NT2/D1 (cell line): ENCODE measurements around the gene PNPLA8.

Experiments
- DNase-seq: peaks from one replicate; pipeline ENCODE4 v3.0.0-alpha.2; 2011; ENCODE audit warnings: low read depth, low spot score
- H3K27me3 ChIP-seq: 2 replicates; pipeline ENCODE4 v1.6.0; 2011; ENCODE audit warnings: mild to moderate bottlenecking; ENCODE audit not compliant: insufficient read length, insufficient read depth
- H3K36me3 ChIP-seq: 2 replicates; pipeline ENCODE4 v1.6.1; 2011; ENCODE audit warnings: mild to moderate bottlenecking, low read length, mixed read lengths; ENCODE audit not compliant: insufficient read depth, insufficient read length
- H3K4me1 ChIP-seq: 2 replicates; pipeline ENCODE4 v1.5.1; 2011; ENCODE audit not compliant: insufficient read depth, insufficient read length
- H3K4me3 ChIP-seq: 2 replicates; pipeline ENCODE4 v1.5.1; 2011; ENCODE audit warnings: low read depth; ENCODE audit not compliant: insufficient read length
- H3K9ac ChIP-seq: 2 replicates; pipeline ENCODE4 v1.6.0; 2011; ENCODE audit warnings: low read depth; ENCODE audit not compliant: insufficient read length
- H3K9me3 ChIP-seq: 2 replicates; pipeline ENCODE4 v1.5.1; 2011; ENCODE audit warnings: mild to moderate bottlenecking, low read length; ENCODE audit not compliant: insufficient read depth
- SUZ12 ChIP-seq: IDR thresholded peaks from 2 replicates; pipeline ENCODE4 v1.6.1; 2011; ENCODE audit not compliant: insufficient read length, insufficient read depth; ENCODE audit errors: extremely low read depth
- YY1 ChIP-seq: IDR thresholded peaks from 2 replicates; pipeline ENCODE4 v1.6.1; 2011; ENCODE audit not compliant: insufficient read length, insufficient read depth
- ZNF274 ChIP-seq: IDR thresholded peaks from 2 replicates; pipeline ENCODE4 v1.6.1; 2011; ENCODE audit warnings: mild to moderate bottlenecking, low read depth, low read length

The PNPLA8 gene, protein sequence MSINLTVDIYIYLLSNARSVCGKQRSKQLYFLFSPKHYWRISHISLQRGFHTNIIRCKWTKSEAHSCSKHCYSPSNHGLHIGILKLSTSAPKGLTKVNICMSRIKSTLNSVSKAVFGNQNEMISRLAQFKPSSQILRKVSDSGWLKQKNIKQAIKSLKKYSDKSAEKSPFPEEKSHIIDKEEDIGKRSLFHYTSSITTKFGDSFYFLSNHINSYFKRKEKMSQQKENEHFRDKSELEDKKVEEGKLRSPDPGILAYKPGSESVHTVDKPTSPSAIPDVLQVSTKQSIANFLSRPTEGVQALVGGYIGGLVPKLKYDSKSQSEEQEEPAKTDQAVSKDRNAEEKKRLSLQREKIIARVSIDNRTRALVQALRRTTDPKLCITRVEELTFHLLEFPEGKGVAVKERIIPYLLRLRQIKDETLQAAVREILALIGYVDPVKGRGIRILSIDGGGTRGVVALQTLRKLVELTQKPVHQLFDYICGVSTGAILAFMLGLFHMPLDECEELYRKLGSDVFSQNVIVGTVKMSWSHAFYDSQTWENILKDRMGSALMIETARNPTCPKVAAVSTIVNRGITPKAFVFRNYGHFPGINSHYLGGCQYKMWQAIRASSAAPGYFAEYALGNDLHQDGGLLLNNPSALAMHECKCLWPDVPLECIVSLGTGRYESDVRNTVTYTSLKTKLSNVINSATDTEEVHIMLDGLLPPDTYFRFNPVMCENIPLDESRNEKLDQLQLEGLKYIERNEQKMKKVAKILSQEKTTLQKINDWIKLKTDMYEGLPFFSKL

DNA sequence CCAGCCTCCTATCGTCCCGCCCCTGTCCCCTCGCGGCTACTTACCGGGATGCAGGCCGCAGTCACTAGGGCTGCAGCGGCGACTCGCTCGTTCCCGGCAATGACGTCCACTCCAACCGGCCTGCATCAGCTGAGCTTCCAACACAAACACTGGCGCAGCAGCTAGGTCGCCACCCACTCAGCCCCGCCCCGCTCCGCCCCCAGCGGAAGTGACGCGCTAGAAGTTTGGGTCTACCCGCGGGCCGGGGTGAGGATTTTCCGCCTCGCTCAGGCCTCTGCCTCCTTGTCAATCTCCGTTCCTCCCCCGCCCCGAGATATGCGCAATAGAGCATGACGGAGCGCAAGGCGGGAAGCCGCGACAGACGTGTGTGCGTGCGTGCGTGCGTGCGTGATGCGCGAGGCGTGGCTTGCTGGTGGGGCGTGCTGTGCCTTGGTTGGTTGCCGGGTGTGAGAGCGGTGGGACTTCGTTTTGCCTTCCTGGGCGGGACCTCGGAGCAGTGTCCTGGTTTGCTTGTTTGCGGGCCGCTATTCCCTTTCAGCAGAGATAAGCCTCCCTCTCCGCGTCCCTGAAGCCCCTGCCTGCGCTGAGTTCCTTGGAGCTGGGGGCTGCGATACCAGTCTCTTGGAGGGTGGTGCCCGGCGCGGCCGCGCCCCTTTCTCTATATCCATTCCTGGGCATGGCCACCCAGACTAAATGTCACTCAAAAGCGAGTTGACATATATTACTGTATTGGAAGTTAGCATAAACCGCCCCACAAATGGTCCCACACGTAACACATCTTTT is at the start of gene PNPLA8:
Gene PNPLA8 (minus strand): TSS at position 151 of the 783 bp plus-strand sequence. CDS start 10,644 bp downstream, outside the sequence.
- TF ChIP-seq ZNF274 (no peak), SUZ12 (no peak), YY1 (no peak)
- no peaks in the 10 kb centered on the region for H3K27me3 ChIP-seq
- H3K4me3 ChIP-seq, result peak within 1 kb of the TSS; percentile 78
- H3K4me1 ChIP-seq, result no peaks in the 10 kb centered on the region
- DNase-seq, result peak; percentile 99
- H3K36me3 ChIP-seq, result no peaks in the 10 kb centered on the region
- H3K9ac ChIP-seq, result peak within 1 kb of the TSS; percentile 84
- no peaks in the 10 kb centered on the region for H3K9me3 ChIP-seq

DNA sequence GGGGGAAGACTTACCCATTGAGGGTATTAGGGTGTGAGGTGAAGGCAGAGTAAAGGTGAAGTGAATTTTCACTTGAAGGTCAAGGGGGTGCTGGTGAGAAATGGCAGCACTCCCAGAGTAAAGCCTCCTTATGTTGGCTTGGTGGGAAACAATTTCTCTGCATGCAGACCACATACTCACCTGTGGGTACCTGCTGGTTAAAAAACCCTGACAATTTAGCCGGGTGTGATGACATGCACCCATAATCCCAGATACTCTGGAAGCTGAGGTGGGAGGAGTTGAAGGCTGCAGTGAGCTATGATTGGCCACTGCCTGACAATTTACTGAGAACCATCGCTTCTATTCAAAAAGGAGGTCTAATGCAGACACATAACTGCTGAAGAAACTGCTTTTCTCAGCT is 49.2 kb upstream of the PNPLA8 start:
- TF ChIP-seq SUZ12 (no peak), ZNF274 (no peak)
- Histone ChIP-seq H3K9me3 (peaks cover 15% of the 10 kb centered on the region; the same call in 1 of the 2 replicates), H3K4me1 (no peaks in the 10 kb centered on the region), H3K27me3 (no peaks in the 10 kb centered on the region), H3K4me3 (no peak overlapping the region), H3K9ac (no peak overlapping the region), H3K36me3 (peaks cover 28% of the 10 kb centered on the region)
- DNase-seq, result no peak

DNA sequence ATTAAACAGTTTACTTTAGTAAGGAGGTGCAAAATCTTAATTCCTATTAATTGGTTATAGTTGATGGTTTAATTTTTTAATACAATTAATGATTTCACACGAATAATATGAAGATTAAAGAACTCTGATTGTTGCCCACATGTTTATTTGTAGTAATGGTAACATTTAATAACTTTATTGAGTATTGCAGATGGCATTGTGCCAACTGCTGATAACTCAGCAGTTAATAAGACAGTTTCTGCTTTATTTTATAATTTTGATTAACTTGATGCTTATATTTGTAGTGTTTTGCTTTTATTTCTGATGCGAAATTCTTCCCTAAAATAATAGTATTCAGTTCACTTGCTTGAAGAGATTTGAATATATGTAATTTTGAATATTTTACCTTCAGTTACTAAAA is 46.5 kb upstream of the PNPLA8 start:
- H3K9ac ChIP-seq, result no peak overlapping the region
- no peak overlapping the region for H3K4me3 ChIP-seq
- no peaks in the 10 kb centered on the region for H3K27me3 ChIP-seq
- H3K36me3 ChIP-seq, result peaks cover 28% of the 10 kb centered on the region
- H3K4me1 ChIP-seq, result no peaks in the 10 kb centered on the region
- TF ChIP-seq SUZ12, result no peak
- no peak for TF ChIP-seq YY1
- TF ChIP-seq ZNF274, result no peak
- no peaks in the 10 kb centered on the region for H3K9me3 ChIP-seq
- DNase-seq, result no peak

DNA sequence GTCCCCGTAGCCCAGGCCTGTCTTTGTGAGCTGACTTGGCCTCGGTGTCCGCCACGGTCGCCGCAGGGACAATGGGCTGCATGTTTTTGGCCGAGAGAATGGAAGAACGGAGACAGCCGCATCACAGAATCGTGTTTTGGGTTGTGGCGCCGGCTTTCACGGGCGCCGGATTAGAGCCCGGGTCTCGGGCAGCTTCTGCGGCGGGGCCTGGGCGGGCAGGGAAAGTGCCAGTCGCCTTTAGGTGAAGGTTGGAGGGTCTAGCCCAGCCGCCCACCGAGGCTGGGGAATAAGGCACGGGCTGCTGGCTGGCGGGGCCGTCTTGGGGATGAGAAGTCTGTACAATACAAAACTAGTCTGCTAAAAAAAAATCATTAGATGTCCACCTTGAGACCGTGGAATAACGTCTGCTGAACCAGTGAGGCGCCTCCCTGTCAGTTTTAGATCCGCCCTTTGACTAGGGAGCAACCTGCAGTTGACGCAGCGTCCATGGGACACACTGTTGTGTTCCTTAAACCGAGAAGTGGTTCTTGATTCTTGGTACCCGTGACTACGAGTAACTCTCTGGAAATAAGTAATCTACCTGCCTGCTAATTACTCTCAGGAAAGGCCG is 44.3 kb upstream of the PNPLA8 start:
- Histone ChIP-seq H3K27me3 (no peaks in the 10 kb centered on the region), H3K9me3 (no peaks in the 10 kb centered on the region), H3K4me3 (peak overlapping the region; percentile 91), H3K4me1 (no peaks in the 10 kb centered on the region), H3K36me3 (peaks cover 38% of the 10 kb centered on the region), H3K9ac (peak overlapping the region; percentile 95)
- no peak for DNase-seq
- TF ChIP-seq ZNF274, result no peak

DNA sequence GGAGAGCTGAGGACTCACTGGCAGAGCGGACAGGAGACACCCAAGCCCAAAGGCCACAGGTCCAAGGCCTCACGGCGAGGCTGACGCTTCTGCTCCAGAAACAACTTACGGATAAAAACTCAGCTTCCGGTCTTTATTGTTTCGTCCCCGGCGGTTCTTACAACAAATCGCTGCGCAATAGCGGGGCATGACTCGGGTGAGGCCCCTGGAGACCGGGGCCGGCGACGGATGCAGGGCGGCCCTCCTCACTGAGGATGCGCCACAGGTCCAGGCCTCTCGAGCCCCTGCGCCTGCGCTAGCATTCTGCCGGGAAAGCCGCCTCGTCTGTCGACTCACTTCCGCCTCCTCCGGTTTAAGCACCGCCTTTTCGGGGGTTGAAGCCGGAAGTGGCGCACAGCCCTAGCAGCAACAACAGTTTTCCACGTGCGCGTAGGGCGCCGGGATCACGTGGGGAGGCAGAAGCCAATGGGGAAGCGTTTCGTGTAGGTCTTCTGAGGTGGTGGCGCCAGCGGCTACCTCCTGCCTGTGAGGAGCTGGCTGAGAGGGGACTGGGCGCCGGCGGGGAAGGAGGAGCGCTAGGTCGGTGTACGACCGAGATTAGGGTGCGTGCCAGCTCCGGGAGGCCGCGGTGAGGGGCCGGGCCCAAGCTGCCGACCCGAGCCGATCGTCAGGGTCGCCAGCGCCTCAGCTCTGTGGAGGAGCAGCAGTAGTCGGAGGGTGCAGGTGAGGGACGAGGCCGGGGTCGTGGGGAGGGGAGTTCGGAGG is 43.6 kb upstream of the PNPLA8 start, which contains the start of the genes DNAJB9 and THAP5:
Gene DNAJB9 (plus strand): TSS at position 494 of the 765 bp plus-strand sequence. CDS start 1,853 bp downstream, outside the sequence.
Gene THAP5 (minus strand): TSS at position 326 of the 765 bp plus-strand sequence. CDS start 137 bp downstream, at position 189.
- Histone ChIP-seq H3K4me1 (no peaks in the 10 kb centered on the region), H3K4me3 (peak within 1 kb of the TSS; percentile 91), H3K9ac (peak within 1 kb of the TSS; percentile 95), H3K9me3 (no peaks in the 10 kb centered on the region), H3K27me3 (no peaks in the 10 kb centered on the region), H3K36me3 (peaks cover 43% of the 10 kb centered on the region)
- TF ChIP-seq ZNF274 (no peak), YY1 (no peak), SUZ12 (no peak)
- DNase-seq, result peak; percentile 99

DNA sequence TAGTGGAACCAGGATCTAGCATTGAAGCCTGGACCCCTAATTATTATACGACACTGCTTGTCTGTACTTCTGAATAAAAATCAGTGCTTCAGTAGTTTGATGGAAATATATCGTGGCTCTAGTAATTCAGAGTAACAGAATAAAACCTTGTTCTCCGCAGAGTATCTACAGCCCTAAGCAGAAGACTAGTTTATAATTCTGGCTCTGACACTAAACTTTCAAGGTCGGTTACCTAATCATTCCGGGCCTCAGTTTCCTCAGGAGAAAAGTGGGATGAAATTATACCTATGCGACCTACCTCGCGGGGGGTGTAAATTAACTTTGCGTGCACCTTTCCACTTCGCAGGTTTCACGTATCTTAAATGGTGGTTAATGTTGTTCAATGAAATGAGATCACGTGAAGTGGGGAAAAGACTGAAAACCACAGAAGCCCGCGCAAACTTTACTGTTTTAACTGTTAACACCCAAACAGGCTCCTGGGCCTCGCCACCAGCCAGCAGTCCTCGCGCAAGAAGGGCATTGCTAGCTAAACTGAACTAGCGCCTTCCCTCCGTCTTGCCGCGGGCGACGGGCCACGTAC is 43.0 kb upstream of the PNPLA8 start:
- H3K36me3 ChIP-seq, result peaks cover 39% of the 10 kb centered on the region

More for the DNA sequence above, 43.0 kb upstream of the PNPLA8 start:
- TF ChIP-seq ZNF274 (no peak), SUZ12 (no peak), YY1 (no peak)
- Histone ChIP-seq H3K4me1 (no peaks in the 10 kb centered on the region), H3K9ac (peak overlapping the region; percentile 90), H3K9me3 (no peaks in the 10 kb centered on the region), H3K27me3 (no peaks in the 10 kb centered on the region), H3K4me3 (peak overlapping the region; percentile 91)
- DNase-seq, result no peak
